Activated B cell treated with CpG ODN at 0.5 μM for 24 hours (primary cell): Measurements from ENCODE around the gene TXN2. TPM values are rescaled to one million over a fixed set of nuclear protein-coding genes. Genes with fewer than 3 reads are reported as not detected.

Experiments used
- ATAC-seq: fragments of 200-7000 bp; cut with Tn5 transposase; one replicate; pipeline ENCODE4 v1.10.0; 2021; ENCODE audit warnings: low read depth, mild to moderate bottlenecking, moderate library complexity
- CTCF ChIA-PET: fragments of 350-600 bp; sonication (Branson Sonifier 250); formaldehyde crosslinking; loops from one replicate; lab custom pipeline; 2021; ENCODE audit warnings: antibody characterized with exemption; lab: Charles Lee
- POLR2A ChIA-PET: fragments of 350-600 bp; sonication (Branson Sonifier 250); formaldehyde crosslinking; loops from one replicate; lab custom pipeline; 2021; ENCODE audit warnings: antibody characterized with exemption; lab: Charles Lee
- DNase-seq: peaks from one replicate; pipeline ENCODE4 v3.0.0; 2022
- H3K27ac Mint-ChIP-seq: one replicate; pipeline ENCODE4 v1.8.0; 2020; ENCODE audit warnings: mixed read lengths
- H3K27me3 Mint-ChIP-seq: one replicate; pipeline ENCODE4 v1.8.0; 2021; ENCODE audit warnings: mixed read lengths
- H3K36me3 Mint-ChIP-seq: one replicate; pipeline ENCODE4 v1.8.0; 2021; ENCODE audit warnings: low read depth, mixed read lengths
- H3K4me1 Mint-ChIP-seq: one replicate; pipeline ENCODE4 v1.8.0; 2021; ENCODE audit warnings: mixed read lengths
- H3K4me3 Mint-ChIP-seq: one replicate; pipeline ENCODE4 v1.8.0; 2020; ENCODE audit warnings: mild to moderate bottlenecking, mixed read lengths
- H3K9me3 Mint-ChIP-seq: one replicate; pipeline ENCODE4 v1.8.0; 2020; ENCODE audit warnings: mixed read lengths
- CTCF ChIP-seq: fragments of 200-600 bp; IDR thresholded peaks from one replicate; pipeline ENCODE4 v1.8.0; 2022; ENCODE audit warnings: antibody characterized with exemption, mild to moderate bottlenecking
- intact Hi-C: fragments of 100-400 bp; cut with micrococcal nuclease; formaldehyde crosslinking; loops from one replicate; pipeline ENCODE4 v1.15.1; 2024
- total RNA-seq: library from RNA; stranded (reverse); gene quantifications from 2 replicates; pipeline ENCODE4 v1.2.3, GENCODE V29; 2022

The TXN2 gene
- total RNA-seq, 1 donor from 2014 or later: 59.1 TPM

DNA sequence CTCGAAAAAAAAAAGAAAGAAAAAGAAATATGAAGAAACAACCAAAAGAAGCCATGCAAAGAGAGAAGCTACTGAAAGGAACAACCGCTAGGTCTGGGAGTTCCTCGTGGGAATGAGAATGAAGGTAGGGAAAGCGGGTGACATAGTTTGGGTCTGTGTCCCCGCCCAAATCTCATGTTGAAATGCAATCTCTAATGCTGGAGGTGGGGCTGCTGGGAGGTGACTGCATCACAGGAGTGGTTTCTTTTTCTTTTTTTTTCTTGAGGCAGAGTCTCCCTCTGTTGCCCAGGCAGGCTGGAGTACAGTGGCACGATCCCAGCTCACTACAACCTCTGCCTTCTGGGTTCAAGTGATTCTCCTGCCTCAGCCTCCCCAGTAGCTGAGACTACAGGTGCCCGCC is 9.7 kb upstream of the TXN2 start:
- DNase-seq (no peak), ATAC-seq (no peak)
- no peak for TF ChIP-seq CTCF
- no peak overlapping the region for H3K27ac Mint-ChIP-seq
- CTCF ChIA-PET: no interaction called here
- H3K27me3 Mint-ChIP-seq: no peaks in the 10 kb centered on the region
- POLR2A ChIA-PET: interaction anchor here (0.6 to 1.6 kb wide), 2 partner anchors 10 to 75 kb away, joined by 3 to 7 read pairs; partner anchors contain the start of gene TXN2
- no peaks in the 10 kb centered on the region for H3K9me3 Mint-ChIP-seq
- intact Hi-C loops: no loop called here
- H3K4me3 Mint-ChIP-seq: no peak overlapping the region
- no peaks in the 10 kb centered on the region for H3K36me3 Mint-ChIP-seq
- H3K4me1 Mint-ChIP-seq: peaks cover 26% of the 10 kb centered on the region

GRCh38 chr22:36486619-36487384 is 5.4 kb upstream of the TXN2 start:
- Mint-ChIP-seq H3K4me1 (peaks cover 12% of the 10 kb centered on the region), H3K27ac (no peak overlapping the region), H3K9me3 (no peaks in the 10 kb centered on the region), H3K27me3 (no peaks in the 10 kb centered on the region), H3K36me3 (no peaks in the 10 kb centered on the region), H3K4me3 (no peak overlapping the region)
- TF ChIP-seq CTCF: peak; percentile 19
- intact Hi-C loops: loop anchor here (1.0 to 5.0 kb wide), 3 partner anchors 186 to 342 kb away; no protein-coding TSS in a partner anchor
- POLR2A ChIA-PET: interaction anchor here (0.9 to 1.2 kb wide), 2 partner anchors 20 to 23 kb away, joined by 3 read pairs; partner anchors contain the start of gene FOXRED2
- DNase-seq: no peak
- ATAC-seq: no peak
- CTCF ChIA-PET: interaction anchor here (0.7 to 3.2 kb wide), 21 partner anchors 16 to 362 kb away, joined by 3 to 36 read pairs (median 4); partner anchors contain the start of genes APOL2 and FOXRED2

GRCh38 chr22:36480941-36481392 is 473 bp downstream of the TXN2 start:
- CTCF ChIA-PET: interaction anchor here (2.1 to 3.0 kb wide), 2 partner anchors 10 to 26 kb away, joined by 6 to 18 read pairs; partner anchors contain the start of gene FOXRED2
- intact Hi-C loops: loop anchor here (1.0 kb wide), 4 partner anchors 26 to 93 kb away; partner anchors contain the start of genes EIF3D and FOXRED2
- peak overlapping the region; percentile 91 for H3K27ac Mint-ChIP-seq
- TF ChIP-seq CTCF: no peak
- ATAC-seq (no peak), DNase-seq (no peak)
- peaks cover 37% of the 10 kb centered on the region for H3K36me3 Mint-ChIP-seq
- H3K4me1 Mint-ChIP-seq: peaks cover 18% of the 10 kb centered on the region
- POLR2A ChIA-PET: interaction anchor here (0.6 to 2.8 kb wide), 26 partner anchors 10 to 242 kb away, joined by 3 to 40 read pairs (median 6); partner anchors contain the start of genes APOL2, EIF3D and FOXRED2
- H3K27me3 Mint-ChIP-seq: no peaks in the 10 kb centered on the region
- H3K9me3 Mint-ChIP-seq: no peaks in the 10 kb centered on the region
- H3K4me3 Mint-ChIP-seq: peak overlapping the region; percentile 92

- intact Hi-C loops: no loop called here
- H3K4me3 Mint-ChIP-seq: no peak overlapping the region
Measured at GRCh38 chr22:36478966-36479365, 2.5 kb downstream of the TXN2 start.

More at GRCh38 chr22:36478966-36479365, 2.5 kb downstream of the TXN2 start:
- TF ChIP-seq CTCF: no peak
- no peak for DNase-seq
- peaks cover 18% of the 10 kb centered on the region for H3K4me1 Mint-ChIP-seq
- H3K36me3 Mint-ChIP-seq: peaks cover 56% of the 10 kb centered on the region
- H3K27ac Mint-ChIP-seq: no peak overlapping the region
- ATAC-seq: no peak
- ChIA-PET POLR2A (no interaction called here), CTCF (no interaction called here)
- H3K9me3 Mint-ChIP-seq: no peaks in the 10 kb centered on the region
- no peaks in the 10 kb centered on the region for H3K27me3 Mint-ChIP-seq
